ENCODE results near the gene TUBA4B.
"Not testable (repeated sequence)": the region's sequence is repeated elsewhere in the genome, so short reads cannot be mapped to it uniquely, and the experiment has no call there.

TUBA4B gene

DNA sequence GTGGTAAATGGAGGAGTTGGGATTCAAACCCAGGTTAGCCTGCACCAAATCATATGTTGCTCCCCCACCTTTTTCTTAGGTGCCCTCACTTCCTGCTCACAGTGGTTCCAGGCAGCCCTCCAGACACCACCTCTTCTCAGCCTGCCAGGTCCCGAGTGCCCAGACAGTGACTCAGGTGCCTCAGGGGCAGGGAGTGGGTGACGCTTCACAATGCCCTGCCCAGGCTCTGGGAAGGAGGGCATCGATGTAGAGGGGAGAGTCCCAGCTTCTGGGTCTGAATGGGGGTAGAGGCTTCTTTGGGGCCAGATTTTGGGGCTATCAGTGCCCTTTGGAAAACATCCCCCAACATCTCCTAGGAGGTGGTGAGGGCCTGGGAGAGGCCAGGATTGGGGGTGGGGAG lies 20.9 kb downstream of the TUBA4B start:
- DNase-seq (ENCODE audit: low read depth, low spot score): peak; percentile 51

DNA sequence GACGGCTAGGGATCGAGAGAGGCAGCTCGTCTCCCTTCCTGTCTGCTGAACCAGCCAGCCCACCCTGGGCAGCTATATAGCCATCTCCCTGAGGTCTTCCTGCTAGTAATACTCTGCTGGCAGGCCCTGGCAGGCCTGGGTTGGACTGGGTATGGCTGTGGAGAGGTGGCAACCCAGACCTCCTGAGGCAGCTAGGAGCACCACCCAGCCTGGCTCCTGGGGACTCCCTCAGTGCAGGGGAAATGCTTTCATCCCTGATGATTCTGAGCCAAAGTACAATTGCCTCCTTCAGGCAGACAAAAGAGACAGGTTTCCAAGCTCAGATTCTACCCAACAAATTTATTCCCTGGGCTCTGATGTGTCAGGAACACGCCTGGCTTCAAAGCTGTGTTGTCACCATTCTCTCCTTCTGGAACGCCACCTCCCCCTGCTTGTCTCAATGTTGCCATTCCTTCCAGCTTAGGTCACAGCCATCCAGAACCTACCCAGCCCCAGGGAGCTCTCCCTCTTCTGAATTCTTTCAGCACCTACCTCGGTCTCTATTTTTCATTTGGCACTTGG lies 21.4 kb downstream of the TUBA4B start:
- peak; percentile 90 for DNase-seq (ENCODE audit: low read depth, low spot score)

DNA sequence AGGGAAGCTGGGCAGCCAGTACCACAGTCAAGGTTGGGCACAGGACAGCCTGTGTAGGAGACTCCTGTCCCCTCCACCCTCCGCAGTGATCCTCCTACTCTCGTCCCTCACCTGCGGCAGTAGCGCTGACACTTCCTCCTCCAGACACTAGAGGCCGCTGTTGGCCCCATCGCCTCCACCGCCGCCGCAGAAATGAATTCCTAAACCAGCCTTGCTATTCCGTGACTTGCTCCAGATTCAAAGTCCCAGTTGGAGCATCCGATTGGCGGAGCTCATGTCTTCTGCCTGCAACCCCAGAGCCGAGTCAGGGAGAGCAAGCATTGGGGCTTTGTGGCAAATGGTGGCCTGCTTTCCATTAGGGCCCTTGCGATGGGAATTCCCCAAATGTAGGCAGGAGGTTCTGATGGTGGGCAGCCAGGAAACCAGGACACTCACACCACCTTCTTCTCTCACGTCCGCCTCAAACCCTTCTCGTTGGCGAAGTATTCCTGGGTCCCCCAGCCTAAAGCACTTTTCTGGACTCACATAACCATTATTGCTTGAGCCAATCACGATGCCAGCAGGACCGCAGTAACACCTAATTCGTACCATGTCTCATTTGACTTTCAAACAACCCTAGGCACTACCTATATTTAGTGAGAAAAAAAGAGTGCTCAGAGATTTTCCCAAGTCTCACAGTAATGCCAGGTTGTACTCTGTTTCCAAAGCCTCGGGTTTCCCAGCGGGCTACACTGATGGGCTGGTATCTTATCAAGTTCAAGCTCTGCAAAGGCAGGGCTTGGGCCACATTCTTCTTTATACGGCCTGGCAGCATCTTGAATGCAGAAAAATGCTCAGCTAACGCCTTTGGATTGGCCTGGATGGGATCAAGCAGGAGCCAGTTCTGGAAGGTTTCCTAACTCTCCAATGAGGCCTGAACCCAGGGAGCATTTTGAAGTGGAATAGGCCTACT lies 24.9 kb downstream of the TUBA4B start:
- peak; percentile 95 for DNase-seq (ENCODE audit: low read depth, low spot score)

DNA sequence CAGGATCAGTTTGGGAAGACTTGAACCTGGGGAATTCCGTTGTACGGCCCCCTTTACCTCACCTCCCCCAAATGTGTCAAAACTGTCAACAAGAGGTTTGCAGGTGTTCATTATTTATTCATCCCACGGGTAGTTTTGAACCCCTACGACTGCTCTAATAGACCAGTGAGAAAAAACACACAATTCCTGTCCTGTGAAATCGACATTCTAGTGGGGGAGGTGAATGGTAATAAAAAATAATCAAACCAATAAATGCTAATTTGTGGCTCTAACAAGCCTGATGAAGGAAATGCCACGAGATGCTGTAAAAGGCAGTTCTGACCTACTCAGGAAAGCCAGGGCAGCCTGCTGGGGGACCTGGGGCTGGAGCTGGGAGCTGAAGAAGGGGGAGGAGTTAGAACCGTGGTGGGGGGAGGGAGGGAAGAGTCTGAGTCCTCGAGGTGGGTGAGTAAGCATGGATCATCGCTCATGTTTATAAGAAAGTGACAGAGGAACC lies 25.7 kb downstream of the TUBA4B start:
- DNase-seq (ENCODE audit: low read depth, low spot score): no peak

DNA sequence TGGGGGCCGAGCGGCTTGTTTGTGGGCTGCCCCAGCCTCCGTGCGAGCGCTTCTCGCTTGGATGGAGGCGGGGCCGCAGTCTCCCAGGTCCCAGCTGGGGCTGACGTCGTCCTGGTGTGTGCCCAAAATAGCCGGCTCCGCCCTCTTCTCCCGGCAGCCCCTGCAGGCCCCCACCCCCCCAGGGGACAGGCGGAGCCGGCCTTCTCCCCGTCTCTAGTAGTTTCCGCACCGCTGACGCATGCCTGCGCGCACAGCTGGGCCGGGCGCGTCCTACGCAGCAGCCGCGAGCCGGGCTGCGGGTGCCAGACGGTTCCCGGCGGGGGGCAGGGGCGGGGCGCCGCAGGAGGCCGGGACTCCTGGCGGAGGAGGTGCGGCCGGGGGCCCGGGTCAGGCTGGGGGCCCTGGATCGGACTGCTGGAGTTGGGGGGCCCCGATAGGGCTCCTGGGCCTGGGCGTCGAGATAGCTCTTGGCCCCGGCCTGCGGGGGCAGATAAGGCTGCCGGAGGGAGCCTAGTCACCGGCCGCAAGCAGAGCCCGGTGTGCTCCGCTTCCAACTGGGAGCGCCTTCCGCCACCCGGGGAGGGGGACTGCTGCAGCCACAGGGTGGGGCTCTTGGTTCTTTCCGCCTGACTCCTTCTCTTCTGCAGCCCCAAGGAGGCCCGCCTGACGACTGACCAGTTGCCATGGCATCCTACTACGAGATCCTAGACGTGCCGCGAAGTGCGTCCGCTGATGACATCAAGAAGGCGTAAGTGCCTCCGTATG lies 26.3 kb downstream of the TUBA4B start, which contains the start of gene DNAJB2:
TSS of gene DNAJB2 (plus strand) at position 216 of the 765 bp plus-strand sequence. CDS start at position 684, 468 bp downstream.
- DNase-seq (ENCODE audit: low read depth, low spot score): peak; percentile 98

DNA sequence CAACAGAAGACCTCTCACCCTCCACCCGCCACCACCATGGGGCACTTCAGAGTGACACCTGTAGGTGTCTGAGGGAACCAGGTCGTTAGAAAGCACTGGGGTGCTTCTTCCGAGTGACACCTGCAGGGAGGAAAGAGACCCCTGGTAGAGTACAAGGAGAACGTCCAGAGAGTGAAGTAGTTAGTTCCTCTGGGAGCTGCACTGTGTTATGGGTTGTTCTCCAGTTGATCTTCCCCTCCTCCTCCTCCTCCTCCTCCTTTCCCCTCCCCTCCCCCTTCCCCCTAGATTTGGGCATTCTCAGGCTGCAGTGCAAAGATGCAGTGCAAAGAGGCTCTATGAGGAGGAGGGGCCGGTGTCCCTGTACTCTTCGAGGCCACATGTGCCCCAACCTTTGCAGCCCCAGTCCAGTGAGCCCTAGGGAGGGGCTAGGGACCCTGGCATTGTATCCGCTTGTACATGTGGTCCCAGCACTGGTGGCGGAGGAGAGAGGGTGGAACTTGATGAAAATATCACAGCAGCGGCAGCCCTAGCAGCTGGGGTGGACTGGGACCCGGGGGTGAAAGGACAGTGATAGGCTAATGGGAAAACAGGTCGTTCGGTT lies 27.0 kb downstream of the TUBA4B start:
- no peak for DNase-seq (ENCODE audit: low read depth, low spot score)

DNA sequence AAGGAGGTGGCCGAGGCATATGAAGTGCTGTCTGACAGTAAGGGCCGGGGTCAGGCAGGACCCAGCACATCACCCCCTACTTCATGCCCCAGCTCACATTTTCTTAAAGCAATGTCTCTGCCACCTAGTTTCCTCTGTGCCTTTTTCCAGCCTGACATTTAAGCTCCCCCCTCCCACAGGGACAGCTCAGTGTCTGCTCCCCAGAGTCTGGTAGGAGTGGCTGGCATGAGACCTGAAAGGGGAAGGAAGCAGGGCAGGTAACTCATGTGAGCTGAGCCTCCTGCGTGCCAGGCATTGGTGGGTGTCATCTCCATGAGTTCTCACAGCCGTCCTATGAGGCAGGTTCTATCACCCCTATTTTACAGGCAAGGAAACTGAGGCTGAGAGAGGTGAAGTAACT lies 27.6 kb downstream of the TUBA4B start:
- DNase-seq (ENCODE audit: low read depth, low spot score): no peak

DNA sequence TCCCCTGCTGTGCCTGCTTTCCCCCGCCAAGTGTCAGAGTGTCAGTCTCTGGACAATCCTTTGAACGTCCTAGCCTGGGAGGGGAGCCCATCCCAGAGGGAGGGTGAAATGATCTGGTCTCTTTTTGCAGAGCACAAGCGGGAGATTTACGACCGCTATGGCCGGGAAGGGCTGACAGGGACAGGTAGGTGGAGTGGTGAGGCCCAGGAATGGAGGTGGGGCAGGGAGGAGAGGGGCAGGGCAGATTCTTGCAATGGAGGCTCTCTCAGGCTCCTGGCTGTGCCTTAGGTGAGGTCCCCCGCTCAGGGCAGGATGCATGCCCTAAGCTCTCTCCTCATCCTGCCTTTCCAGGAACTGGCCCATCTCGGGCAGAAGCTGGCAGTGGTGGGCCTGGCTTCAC lies 28.5 kb downstream of the TUBA4B start:
- peak; percentile 28 for DNase-seq (ENCODE audit: low read depth, low spot score)

DNA sequence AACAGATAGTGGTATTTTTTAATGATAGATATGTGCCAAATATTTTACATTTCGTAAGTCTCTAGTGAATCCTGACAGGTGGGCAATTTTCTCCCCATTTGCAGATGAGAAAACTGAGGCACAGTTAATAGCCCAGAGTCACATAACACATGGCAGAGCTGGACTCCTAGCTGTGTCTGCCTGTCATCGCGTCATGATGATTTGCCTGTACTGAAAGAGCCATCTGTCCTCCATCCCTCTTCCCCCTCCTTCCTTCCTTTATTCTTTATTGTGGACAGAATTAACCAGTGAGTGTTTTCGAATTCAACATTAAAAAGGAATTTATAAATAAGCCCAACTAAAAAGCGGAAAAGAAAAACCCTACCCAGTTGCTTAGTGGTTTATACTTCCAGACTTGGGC lies 29.3 kb downstream of the TUBA4B start:
- no peak for DNase-seq (ENCODE audit: low read depth, low spot score)

DNA sequence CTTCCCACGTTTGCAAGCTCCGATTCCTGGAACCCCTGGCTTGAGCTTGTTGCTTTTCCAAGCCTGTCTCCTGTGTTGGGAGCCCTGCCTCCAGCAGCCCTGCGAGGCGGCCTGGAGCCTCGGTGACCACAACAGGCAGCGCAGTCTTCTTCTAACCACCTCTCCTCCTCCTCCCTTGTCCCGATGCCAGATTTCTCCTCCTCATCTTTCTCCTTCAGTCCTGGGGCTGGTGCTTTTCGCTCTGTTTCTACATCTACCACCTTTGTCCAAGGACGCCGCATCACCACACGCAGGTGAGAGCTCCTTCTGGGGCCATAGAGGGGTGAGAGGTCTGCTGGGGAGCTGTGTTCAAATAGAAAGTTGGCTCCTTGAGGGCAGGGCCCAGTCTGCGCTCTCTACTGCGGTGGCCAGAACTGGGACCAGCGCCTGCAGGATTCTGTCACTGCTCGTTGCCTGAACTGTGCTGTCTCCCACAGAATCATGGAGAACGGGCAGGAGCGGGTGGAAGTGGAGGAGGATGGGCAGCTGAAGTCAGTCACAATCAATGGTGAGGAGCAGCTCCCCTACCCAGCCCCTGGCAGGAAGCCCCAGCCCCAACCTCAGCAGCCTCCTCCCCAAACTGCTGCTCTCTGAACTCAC lies 30.0 kb downstream of the TUBA4B start:
- no peak for DNase-seq (ENCODE audit: low read depth, low spot score)

DNA sequence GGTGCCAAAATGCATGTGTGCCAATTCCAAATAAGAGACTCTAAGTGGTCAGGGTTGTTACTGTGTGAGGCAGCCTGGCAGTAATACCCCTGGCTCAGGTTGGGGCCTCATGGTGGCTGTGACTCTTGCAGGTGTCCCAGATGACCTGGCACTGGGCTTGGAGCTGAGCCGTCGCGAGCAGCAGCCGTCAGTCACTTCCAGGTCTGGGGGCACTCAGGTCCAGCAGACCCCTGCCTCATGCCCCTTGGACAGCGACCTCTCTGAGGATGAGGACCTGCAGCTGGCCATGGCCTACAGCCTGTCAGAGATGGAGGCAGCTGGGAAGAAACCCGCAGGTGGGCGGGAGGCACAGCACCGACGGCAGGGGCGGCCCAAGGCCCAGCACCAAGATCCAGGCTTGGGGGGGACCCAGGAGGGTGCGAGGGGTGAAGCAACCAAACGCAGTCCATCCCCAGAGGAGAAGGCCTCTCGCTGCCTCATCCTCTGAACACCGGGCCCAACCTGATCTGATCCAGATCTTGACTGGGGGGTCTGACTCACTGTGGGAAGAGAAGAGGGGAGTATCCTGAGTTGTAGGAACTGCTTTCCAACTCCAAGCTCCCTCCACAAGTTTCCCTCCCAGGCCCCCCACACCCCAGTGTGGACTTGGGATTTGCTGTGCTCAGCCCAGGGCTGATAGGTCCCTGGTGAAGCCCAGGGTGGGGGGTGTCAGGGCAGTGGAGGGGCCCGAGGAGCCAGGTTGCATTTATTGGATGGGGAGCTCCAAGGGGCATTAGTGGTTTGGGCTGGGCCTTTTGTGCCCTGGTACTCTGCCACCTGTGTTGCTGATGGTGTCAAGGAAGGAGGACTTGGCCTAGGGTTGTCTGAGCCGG lies 31.7 kb downstream of the TUBA4B start:
- no peak for DNase-seq (ENCODE audit: low read depth, low spot score)

DNA sequence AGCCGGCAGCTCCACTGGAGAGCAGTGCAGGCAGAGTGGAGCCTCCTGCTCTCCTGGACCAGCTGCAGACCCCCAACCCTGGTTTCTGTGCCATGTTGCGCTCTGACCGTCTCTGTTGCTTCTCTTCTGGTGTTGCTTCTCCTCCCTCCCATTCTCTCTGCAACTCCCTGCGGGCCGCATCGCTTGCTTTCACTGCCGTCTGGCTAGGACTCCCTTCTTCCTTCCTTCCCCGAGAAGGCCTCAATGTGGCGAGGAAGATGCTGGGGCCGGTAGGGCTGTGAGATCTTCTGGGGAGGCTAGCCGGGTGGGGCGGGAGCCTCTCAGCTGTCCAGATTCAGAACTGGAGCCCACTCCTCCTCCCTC lies 32.3 kb downstream of the TUBA4B start:
- DNase-seq (ENCODE audit: low read depth, low spot score): no peak

DNA sequence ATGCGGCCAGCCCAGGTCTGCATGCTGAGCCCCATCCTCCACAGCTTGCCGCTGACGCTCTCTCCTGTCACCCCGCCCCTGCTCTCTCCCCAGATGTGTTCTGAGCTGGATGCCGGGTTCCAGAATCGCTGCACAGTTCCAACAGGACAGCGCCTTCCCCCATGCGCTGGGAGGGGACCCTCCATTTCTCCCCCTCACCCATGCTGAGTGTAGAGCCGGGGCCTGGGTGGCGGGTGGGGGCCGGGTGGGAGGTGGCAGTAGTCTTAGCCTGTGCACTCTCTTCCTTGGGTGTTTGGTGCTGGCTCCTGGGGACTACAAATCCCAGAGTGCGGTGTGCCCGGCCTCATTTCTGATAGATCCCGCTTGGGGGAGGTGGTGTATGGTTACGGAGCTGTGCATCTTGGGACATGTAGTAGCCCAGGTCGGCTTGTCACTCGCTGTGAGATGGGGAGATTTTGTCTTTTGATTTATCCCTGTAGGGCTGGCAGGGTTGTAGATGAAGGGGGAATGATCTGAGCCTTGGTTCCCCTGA lies 32.9 kb downstream of the TUBA4B start:
- DNase-seq (ENCODE audit: low read depth, low spot score): peak; percentile 63

DNA sequence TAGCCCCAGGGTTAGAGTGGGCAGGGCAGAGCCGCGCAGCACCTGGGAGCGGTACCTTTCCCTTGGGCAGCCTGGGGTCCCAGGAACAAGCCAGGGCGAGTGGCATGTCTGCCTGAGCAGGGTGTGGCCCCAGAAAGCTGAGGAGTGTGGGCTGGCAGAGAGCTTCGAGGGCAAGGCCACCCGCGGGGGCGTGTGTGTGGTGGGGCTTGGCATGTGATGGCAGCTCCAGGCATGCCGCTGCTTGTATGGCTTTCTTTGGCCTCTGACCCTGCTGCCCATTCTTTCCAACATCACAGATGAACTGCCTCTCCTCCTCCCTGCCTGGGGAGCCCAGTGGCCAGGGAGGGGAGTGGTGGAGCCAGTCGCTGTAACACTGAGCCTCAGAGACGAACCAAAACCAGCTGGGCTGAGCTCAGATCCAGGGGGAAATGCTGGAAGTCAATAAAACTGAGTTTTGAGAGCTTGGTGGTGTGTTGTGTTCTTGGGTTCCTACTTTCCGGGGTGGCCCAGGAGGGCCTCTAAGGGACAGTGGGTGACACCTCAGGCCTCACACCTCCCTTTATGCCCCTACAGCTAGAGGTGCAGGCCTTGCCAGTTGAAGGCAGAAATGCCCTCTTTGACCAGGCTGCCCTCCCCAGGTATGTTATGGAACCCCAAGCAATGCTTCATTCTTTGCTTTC lies 33.5 kb downstream of the TUBA4B start:
- no peak for DNase-seq (ENCODE audit: low read depth, low spot score)

DNA sequence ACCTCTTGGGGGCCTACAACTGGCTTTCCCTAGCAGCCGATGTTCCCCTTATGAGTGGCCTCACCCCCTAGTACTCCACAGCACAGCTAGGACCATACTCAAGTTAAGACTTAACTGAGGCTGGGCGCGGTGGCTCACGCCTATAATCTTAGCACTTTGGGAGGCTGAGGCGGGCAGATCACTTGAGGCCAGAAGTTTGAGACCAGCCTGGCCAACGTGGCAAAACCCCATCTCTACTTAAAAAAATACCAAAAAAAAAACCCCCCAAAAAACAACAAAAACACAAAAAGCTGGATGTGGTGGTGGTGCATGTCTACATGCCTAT lies 34.0 kb downstream of the TUBA4B start:
- not testable (repeated sequence) for DNase-seq (ENCODE audit: low read depth, low spot score)

DNA sequence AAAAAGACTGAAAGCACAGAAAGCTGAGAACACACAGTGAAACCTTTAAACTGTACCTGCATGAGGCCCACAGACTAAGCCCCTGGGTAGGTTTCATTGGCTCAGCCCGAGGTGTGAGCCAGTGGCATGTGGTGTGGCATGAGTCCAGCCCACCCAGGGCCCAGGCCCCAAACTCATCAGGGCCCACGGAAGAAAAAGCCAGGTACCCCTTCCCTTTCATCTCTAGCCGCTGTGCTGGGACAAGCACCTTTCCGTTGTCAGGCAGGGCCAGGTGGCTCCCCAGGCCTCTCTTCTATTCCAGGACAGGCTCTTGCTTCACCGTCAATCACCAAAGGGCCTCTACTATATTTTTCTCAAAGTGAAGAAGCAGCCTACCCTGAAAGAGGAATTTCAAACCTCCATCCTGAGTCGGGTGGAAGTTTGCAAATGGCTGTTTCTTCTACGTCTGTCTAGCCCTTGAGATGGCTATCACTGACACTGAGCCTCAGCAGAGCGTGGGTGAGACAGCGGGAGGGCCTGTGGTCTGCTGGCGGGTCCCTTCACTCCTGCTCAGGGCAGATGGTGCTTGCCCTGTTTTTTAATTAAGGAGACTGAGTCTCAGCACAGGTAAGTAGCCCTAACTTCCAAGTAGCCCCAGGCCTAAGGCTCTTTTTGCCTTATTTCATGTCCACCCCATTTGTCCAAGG lies 34.7 kb downstream of the TUBA4B start:
- no peak for DNase-seq (ENCODE audit: low read depth, low spot score)

DNA sequence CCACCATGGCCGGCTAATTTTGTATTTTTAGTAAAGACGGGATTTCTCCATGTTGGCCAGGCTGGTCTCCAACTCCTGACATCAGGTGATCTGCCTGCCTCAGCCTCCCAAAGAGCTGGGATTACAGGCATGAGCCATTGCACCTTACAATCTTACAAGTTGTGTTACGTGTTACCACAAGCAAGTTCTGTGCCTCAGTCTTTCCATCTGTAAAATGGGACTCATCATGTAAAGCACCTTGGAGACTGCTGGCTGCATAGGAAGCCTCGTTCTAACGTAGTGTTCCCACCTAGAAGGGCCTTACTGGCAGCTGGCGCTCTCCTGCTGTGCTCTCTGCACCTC lies 36.1 kb downstream of the TUBA4B start:
- no peak for DNase-seq (ENCODE audit: low read depth, low spot score)

DNA sequence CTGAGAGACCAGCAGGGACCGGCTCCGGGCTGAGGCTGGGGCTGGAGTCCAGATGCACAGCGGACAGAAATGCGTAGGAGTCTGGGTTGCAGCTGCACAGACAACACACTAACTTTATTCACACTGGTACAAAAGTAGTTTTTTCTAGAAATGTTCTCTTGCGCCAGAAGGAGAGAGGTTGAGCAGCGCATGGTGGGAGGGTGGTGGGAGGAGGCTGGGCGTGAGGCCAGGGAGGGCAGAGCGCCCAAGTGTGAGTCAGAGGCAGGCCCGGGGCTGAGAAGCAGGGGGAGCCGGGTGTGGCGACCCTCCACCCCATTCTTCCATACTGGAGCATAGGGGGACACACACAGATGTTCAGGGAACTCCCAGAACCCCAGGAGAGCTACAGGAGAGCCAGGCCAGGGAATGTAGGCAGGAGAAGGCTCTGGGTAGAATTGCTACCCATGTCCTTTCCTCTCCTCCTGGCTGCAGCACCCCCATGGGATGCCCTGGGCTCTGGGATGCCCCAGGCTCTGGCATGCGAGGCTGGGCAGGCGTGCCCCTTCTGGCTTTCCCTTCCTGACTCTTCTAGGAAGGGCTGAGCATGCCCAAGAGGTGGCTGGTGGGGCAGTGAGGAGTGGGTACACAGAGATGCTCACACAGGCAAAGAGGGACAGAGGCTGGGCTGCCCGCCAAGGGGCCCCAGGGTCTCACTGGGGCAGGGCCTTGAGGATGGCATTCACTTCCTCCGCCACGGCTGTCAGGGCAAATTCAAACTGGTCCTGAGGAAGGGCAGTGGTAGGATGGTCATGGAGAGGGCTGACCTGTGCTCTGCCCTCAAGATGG lies 36.7 kb downstream of the TUBA4B start:
- DNase-seq (ENCODE audit: low read depth, low spot score): no peak
